KMS-11 (cell line): Measurements from ENCODE around the gene NFKBIB.

Source experiments
- H2AFZ ChIP-seq: fragments of 200-600 bp; sonication (generic); 2 replicates; pipeline ENCODE4 v1.6.1; 2016; ENCODE audit warnings: antibody characterized with exemption, mixed run types, low read depth
- H3K27ac ChIP-seq: fragments of 200-600 bp; sonication (generic); 2 replicates; pipeline ENCODE4 v1.6.1; 2016; ENCODE audit warnings: mild to moderate bottlenecking, mixed run types
- H3K27me3 ChIP-seq: fragments of 200-600 bp; sonication (generic); 2 replicates; pipeline ENCODE4 v1.6.1; 2017; ENCODE audit warnings: mild to moderate bottlenecking, low read depth, mixed run types, moderate library complexity; ENCODE audit not compliant: insufficient read depth
- H3K36me3 ChIP-seq: fragments of 200-600 bp; sonication (generic); 2 replicates; pipeline ENCODE4 v1.6.1; 2017; ENCODE audit warnings: mild to moderate bottlenecking, mixed run types; ENCODE audit not compliant: insufficient read depth
- H3K4me1 ChIP-seq: fragments of 200-600 bp; sonication (generic); 2 replicates; pipeline ENCODE4 v1.6.1; 2016; ENCODE audit warnings: mild to moderate bottlenecking, low read depth, mixed run types; ENCODE audit not compliant: poor library complexity, severe bottlenecking
- H3K4me2 ChIP-seq: fragments of 200-600 bp; sonication (generic); 2 replicates; pipeline ENCODE4 v1.7.0; 2016; ENCODE audit warnings: mild to moderate bottlenecking, mixed run types
- H3K4me3 ChIP-seq: fragments of 200-600 bp; sonication (generic); IDR thresholded peaks from 2 replicates; pipeline ENCODE4 v1.6.1; 2017; ENCODE audit warnings: low read depth, low read length, mixed read lengths; ENCODE audit not compliant: insufficient read depth
- H3K79me2 ChIP-seq: fragments of 200-600 bp; sonication (generic); 2 replicates; pipeline ENCODE4 v1.6.1; 2016; ENCODE audit warnings: low read depth, mixed run types; ENCODE audit not compliant: insufficient read depth
- H3K9ac ChIP-seq: fragments of 200-600 bp; sonication (generic); 2 replicates; pipeline ENCODE4 v1.6.1; 2016; ENCODE audit warnings: mild to moderate bottlenecking, mixed run types
- H4K20me1 ChIP-seq: fragments of 200-600 bp; sonication (generic); 2 replicates; pipeline ENCODE4 v1.6.1; 2016; ENCODE audit warnings: mild to moderate bottlenecking, mixed run types; ENCODE audit not compliant: insufficient read depth
- CTCF ChIP-seq: fragments of 200-600 bp; sonication (generic); conservative IDR thresholded peaks from 2 replicates; pipeline ENCODE4 v1.6.1; 2017; ENCODE audit warnings: low read depth, mild to moderate bottlenecking, antibody characterized with exemption, low read length, moderate library complexity, mixed read lengths

NFKBIB gene

GRCh38 chr19:38956264-38956663, 56.5 kb downstream of the NFKBIB start:
- Histone ChIP-seq H3K27ac (no peak overlapping the region), H4K20me1 (no peaks in the 10 kb centered on the region), H3K4me1 (peaks cover 4% of the 10 kb centered on the region), H3K27me3 (no peaks in the 10 kb centered on the region), H3K9ac (no peak overlapping the region), H3K4me2 (no peak overlapping the region), H3K4me3 (no peak overlapping the region), H3K36me3 (no peaks in the 10 kb centered on the region), H3K79me2 (no peaks in the 10 kb centered on the region), H2AFZ (no peak overlapping the region)
- TF ChIP-seq CTCF: no peak

- Histone ChIP-seq H3K27me3 (no peaks in the 10 kb centered on the region), H3K4me2 (no peak overlapping the region), H3K36me3 (no peaks in the 10 kb centered on the region), H3K4me1 (peaks cover 5% of the 10 kb centered on the region), H2AFZ (no peak overlapping the region), H3K9ac (no peak overlapping the region), H4K20me1 (no peaks in the 10 kb centered on the region), H3K4me3 (no peak overlapping the region), H3K79me2 (no peaks in the 10 kb centered on the region), H3K27ac (no peak overlapping the region)
- no peak for TF ChIP-seq CTCF
These were observed 58.5 kb downstream of the NFKBIB start for GRCh38 chr19:38958301-38958700.
